Activated CD4-positive, alpha-beta T cell treated with anti-CD3 and anti-CD28 coated beads, Interleukin-2, amount 50 U/mL, for 1 hour (primary cell): Measurements from ENCODE around the gene PIGT.

Experiments
- DNase-seq: peaks from one replicate; pipeline ENCODE4 v3.0.0-alpha.2; 2020

Gene PIGT

DNA sequence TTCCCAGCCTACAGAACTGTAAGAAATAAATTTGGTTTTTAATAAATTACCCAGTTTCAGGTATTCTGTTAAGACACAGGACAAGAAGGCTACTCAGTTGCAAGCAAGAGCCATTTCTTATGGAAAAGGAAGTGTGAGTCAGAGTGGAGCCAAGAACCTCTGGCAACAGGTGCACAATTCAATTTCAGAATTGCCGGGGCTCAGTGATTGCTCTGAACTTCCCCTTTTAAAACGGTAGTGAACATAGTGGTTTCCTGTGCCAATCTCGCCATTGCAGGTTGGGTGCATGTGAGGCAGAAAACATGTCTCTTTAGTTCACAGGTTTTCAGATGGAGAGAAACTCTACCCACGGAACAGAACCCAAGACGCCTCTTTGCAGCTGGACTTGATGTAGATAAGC is 16.4 kb downstream of the PIGT start:
- no peak for DNase-seq

DNA sequence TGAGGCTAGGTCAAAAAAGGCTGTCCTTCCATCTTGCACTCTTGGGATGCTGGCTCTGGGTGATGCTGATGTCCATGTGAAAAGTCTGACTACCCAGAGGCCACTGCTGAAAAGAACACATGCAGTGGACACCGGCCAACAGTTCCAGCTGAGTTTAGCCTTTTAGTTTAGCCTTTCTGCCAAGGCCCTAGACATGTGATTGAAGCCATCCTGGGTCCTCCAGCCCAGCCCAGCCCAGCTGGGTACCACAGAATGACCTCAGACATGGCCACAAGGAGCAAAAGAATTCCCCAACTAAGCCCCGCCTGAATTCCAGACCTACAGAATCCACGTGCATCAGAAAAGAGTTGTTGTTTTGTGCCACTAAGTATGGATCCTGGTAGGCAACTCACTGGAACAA is 17.4 kb downstream of the PIGT start:
- no peak for DNase-seq

DNA sequence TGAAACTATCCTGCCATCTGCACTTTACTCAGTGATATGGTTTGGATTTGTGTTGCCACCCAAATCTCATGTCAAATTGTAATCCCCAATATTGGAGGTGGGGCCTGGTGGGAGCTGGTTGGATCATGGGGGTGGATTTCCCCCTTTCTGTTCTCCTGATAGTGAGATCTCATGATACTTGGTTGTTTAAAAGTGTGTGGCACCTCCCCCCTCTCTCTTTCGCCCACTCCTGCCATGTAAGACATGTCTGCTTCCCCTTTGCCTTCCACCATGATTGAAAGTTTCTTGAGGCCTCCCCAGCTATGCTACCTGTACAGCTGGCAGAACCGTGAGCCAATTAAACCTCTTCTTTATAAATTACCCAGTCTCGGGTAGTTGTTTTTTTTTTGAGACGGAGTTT is 18.0 kb downstream of the PIGT start:
- no peak for DNase-seq

DNA sequence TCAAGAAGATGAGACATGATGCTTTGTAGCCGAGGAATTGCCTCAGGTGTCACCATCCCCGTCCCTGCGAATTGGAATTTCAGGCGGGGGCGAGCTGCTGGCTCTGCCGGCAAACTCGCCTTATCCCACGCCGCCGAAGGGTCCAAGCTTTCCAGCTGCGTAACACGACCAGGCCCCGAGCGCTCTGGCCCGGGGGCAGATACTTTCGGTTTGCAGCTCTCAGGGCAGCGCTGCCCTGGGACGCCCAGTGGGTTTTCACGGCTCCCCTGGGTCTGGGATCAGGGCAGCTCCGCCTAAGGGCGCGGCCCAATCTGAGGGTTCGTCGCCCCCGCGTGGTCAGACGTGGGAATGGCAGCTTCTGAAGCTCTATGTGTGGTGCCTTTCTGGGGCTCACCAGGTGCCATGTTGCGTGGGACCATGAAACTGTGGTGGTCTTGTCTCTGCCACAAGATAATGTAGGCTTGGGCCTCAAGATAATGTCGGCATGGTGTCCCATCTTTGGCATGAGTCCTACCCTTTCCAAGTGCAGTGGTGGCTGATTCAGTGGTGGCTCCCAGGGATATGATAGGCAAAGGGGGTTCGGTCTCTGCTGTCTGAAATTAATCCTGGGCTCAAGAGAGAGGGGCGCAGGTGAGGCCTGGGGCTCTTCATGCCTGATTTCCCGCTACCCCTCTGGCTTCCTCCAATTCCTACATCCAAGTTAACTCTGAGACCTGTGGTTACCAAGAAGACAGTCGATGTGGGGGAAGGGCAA is 21.0 kb downstream of the PIGT start:
- DNase-seq: peak; percentile 87

DNA sequence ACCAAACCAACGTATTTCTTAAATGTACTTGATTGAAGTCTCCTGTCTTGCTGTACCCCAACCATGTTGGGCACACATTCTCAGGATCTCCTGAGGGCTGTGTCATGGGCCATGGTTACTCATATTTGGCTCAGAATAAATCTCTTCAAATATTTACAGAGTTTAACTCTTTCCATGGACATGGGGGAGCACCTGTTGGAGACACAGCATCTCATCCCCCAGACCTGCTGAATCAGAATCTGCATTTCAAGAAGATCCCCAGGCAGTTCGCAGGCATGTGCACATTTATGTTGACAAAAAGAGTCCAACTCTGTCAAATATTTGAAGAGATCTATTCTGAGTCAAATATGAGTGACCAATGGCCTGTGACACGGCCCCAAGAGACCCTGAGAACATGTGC is 24.5 kb downstream of the PIGT start:
- DNase-seq: no peak

DNA sequence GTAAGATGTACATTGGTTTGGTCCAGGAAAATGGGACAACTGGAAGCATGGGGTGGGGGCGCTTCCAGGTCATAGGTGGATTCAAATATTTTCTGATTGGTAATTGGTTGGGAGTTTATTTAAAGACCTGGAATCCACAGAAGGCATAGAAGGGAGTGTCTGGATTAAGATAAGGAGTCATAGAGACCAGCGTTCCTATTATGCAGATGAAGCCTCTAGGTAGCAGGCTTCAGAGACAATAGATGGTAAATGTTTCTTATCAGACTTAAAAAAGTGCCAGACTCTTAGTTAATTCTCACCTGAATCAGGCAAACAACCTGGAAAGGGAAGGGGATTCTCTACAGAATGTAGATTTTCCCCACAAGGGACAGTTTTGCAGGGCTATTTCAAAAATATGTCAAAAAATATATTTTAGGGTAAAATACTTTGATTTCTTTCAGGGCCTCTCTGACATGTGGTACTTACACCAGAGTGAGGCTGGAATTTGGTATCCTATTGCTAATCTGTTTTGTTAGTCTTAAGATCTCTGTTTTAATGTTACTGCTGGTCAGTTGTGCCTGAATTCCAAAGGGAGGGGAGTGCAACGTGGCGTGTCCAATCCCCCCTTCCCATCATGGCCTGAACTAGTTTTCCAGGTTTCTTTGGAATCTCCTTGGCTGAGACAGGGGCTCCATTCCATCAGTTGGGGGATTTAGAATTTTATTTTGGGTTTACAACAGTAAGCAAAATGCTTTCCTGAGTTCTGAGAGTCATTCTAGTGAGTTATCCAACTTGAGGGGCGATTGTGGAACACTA is 25.1 kb downstream of the PIGT start:
- no peak for DNase-seq

DNA sequence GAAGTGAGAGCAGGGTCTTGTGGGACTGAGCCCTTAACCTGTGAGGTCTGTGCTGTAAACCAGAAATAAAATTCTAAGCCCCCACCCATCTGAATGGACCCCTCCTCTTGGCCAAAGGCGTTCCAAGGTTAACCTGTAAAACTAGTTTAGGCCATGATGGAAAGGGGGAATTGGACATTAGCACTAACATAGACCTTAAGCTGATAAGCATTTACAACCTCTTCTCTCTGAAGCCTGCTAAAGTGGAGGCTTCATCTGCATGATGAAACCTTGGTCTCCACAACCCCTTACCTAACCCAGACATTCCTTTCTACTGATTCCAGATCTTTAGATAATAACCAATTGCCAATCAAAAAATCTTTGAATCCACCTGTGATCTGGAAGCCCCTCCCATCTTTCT is 25.8 kb downstream of the PIGT start:
- DNase-seq: no peak

DNA sequence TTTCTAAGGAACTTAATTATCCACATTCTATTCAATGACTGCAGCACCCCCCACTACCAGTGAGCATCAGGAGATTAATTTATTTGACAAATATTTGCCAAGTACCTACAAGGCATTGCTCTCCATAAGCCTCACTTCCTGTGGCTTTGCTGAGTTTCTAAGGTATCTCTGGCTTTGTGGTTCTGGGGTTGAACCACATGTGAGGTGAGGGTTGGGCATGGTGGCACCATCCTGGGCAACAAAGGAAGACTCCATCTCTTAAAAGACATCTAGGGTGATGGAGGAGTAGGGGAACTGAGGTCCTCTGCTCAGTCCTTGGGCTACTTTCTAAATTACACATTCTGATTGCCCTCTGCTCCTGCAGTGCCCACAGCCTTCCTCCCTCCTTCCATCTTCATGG is 28.1 kb downstream of the PIGT start:
- no peak for DNase-seq

DNA sequence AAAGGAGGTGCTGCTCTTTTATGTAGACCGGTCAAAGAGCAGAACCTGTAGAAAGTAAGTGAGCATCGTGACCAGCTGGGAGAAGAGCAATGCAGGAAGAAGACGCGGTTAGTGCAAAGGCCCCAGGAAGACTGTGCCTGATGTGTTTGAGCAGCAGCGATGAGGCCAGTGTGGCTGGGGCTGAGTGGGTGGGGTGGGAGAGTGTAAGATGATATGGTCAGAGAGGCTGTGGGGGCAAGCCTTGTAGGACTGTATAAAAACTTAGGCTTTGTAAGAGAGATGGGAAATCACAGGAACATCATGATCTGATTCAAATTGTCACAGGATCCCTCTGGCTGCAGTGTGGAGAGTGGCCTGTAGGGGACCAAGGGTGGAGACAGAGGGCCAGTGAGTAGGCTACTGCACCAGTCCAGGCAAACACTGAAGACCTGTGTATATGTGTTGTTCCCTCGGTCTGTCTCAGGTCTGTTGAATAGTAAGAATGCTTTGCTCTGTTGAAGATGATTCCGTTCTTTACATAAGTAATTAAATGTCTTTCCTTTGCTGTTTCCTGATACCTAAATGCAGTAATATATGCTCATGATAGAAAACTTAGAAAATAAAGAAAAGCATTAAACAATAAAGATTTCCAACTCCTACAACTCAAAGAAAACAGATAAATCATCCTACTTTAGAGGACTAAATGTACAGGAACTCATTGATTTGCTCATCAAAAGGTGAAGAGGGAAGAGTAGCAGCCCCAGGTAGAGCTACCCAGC is 30.0 kb downstream of the PIGT start:
- peak; percentile 30 for DNase-seq

DNA sequence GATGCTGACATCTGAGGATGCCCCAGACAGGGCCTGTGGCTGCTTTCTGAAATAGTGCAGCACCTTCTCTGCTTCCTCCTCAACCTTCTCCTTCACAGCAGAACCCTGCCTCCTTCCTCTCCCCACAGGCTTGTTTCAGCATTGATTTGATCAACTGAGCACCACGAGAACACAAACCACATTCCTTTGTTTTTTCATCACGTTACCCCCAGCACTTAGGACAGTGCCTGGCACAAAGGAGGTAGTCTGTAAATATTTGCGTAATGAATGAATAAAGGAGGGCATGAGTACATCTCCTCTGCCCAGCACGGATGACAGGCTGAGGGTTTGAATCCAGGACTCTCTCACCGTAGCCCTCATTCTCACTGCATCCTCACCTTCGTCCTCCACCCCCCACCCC is 32.3 kb downstream of the PIGT start:
- DNase-seq: no peak

DNA sequence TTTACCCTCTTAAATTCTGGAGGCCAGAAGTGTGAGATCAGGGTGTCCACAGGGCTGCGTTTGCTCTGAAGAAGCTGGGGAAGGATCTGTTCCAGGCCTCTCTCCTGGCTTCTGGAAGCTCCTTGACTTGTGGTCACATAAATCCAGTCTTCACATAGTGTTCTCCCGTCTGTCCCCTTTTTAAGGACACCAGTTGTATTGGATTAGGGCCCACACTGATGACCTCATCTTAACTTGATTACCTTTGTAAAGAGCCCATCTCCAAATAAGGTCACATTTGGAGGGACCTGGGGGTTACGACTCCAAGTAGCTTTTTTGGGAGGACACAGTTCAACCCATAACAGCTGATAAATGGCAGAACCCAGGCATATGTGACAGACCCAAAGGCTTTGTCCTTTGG is 33.6 kb downstream of the PIGT start:
- no peak for DNase-seq

DNA sequence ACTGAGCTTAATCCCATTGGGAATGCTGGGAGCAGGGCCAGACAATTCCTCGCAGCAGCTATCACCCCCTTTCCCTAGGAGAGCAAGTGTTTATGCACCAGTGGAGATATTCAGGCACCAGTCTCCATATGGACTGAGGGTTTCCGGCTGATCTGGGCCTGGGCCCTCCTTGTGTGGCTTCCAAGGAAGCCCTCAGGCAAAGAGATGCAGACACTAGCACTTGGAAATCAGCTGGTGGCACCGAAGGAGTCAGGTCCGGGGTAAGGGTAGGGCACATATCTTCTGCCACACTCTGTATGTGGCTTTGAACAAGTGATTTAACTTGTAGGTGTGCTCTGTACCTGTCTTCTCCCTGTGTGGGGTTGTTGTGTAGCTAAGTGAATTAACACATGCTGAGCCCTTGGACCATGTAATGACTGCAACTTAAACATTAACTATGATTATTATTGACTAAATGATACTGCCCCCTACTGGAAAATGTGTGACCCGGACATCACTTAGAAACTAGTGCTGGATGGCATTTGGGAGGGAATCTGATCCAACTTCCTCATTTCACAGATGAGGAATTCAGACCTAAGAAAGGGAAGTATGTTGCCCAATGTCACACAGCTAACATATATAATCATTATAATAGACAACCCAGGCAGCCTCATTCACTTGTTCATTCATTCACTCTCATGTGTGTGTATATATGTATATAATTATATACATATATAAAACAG is 34.3 kb downstream of the PIGT start:
- no peak for DNase-seq

DNA sequence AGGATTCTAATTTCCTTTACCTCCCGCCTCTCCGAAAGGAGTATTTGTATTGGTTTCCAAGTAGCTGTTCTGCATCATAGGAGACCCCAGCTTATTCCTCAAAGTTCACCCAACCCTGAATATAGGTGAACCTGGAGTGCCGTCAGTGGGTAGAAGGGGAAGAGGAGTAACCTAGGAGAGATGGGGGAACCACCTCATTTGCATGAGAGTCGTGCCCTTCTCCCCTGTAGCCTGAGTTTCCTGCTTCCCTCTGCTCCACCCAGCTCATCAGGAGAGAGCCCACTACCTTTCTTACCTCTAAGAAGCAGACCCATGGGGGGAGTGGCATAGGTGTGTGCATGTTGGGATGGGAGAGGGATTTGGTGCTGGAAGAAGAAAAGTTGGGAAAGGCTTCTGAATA is 36.3 kb downstream of the PIGT start:
- no peak for DNase-seq

DNA sequence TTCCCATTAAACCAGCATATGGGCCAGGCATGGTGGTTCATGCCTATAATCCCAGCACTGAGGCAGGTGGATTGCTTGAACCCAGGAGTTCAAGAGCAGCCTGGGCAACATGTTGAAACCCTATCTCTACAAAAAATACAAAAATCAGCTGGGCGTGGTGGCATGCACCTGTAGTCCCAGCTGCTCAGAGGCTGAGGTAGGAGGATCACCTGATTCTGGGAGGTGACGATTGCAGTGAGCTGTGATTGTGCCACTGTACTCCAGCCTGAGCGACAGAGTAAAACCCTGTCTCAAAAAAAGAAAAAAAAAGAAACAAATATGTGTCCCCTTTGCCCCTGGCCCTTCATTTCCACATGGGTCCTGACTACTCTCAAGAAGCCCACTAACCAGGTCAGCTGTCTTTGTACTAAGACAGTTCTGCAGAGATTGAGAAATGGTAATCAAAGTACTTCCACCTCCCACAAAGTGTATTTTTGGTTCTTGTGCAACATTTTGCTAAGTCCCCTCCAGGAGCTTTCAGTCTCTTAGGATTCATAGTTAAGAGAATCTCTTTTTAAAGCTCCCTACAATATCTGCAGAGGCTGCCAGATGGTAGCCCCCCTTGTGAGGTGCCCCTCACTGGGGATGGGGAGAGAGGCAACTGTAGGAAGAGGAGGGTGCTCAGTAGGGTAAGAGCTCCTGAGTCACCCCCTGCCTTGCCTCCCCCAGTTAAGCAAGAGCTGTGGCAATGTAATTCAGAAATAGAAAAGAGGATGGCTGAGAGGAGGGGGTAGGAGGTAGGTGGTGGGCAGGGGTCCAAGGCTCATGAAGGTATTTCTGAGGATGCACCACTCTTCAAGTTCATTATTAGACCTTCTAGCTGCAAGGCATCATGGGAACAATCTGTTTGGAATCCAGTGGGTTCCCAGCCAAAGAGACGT is 37.1 kb downstream of the PIGT start:
- DNase-seq: no peak

DNA sequence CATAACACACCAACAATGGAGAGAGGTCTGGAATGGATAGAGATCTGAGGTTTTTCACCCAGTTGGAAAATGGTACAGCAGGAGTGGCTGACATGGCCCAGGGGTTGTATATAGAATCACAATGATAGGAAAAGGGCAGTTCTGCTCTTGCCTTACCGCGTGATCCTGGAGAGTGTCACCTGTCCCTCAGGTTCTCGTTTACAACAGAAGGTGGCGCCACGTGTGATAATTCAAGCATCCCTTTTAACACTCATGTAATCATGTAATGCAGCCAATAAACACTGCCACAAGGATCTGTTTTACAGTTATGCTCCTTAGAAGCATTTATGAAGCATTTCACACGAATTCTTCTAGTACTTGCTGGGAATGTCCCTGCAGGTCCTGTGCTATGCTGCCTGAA is 40.7 kb downstream of the PIGT start:
- DNase-seq: no peak

DNA sequence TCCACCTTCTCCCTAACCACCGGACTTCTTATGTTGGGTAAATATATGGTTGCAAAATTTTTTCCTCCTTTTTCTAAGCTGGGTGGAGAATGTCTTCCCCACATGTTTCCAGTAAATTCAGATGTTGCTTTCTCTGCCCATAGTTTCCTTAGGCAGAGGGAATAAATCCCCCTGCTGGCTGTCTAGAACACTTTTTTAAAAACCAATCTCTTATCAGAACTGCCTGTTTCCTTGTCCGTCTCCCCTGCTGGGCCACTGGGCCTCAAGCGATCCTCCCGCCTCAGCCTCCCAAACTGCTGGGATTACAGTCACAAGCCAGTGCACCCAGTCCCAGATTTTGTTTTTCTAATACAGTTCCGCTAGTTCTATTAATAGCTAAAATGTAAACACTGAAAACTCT is 43.7 kb downstream of the PIGT start:
- no peak for DNase-seq

DNA sequence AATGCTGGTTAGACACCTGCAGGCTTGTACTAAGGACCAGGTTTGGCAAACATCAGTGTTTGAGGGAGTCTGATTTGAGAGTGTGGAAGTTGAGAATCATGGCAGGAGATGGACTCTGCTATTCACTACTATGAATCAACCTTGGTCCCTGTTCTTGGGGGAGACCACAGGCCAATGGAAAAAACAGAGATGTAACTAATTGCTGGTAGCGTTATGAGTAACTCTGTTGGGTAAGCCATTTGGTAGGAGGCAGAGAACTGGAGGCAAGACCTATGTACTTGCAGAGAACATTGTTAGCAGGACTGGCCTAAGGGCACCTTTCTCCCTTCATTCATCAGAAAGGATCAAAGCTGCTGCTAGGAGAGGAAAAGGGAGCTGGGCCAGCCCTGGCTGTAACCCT is 45.3 kb downstream of the PIGT start:
- DNase-seq: no peak

DNA sequence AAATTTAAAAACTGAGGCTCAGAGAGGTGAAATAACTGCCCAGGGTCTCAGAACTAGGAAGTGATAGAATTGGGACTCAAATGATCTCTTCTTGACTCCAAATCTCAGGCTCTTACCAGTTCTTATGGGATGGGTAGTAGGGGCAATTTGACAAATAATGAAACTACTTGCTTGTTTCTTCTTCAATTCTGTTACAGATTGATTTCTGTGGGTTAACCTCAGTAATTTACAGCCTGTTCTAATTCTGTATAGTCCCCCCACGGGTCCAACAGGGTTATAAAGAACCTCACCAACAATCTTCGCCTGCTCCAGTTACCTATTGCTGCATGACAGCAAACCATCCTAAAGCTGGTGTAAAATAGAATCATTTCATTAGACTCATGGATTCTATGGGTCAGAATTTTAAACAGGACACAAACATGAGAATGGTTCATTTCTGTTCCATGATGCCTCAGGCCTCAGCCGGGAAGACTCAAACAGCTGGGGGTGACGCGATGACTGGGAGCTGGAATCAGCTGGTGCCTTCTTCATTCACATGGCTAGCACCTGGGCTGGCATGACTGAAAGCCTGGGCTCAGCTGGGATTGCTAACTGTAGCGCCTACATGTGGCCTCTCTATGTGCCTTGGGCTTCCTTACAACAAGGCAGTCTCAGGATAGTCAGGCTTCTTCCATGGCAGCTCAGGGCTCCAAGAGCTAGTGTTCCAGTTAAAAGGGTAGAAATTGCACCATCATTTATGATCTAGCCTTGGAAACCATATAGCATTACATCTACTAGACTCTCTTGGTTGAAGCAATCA is 47.0 kb downstream of the PIGT start:
- no peak for DNase-seq

DNA sequence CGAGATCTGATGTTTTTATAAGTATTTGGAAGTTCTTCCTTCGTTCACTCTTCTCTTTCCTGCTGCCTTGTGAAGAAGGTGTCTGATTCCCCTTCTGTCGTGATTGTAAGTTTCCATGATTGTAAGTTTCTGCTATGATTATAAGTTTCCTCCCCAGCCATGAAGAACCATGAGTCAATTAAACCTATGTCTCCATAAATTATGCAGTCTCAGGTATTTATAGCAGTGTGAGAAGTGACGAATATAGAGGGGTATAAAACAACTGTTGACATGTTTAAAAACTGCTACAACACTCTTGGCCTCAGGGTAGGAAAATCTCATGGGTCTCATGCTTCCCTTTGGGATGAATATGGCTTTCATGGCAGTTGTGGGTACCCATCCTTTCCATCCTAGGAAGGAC is 47.8 kb downstream of the PIGT start:
- DNase-seq: no peak

DNA sequence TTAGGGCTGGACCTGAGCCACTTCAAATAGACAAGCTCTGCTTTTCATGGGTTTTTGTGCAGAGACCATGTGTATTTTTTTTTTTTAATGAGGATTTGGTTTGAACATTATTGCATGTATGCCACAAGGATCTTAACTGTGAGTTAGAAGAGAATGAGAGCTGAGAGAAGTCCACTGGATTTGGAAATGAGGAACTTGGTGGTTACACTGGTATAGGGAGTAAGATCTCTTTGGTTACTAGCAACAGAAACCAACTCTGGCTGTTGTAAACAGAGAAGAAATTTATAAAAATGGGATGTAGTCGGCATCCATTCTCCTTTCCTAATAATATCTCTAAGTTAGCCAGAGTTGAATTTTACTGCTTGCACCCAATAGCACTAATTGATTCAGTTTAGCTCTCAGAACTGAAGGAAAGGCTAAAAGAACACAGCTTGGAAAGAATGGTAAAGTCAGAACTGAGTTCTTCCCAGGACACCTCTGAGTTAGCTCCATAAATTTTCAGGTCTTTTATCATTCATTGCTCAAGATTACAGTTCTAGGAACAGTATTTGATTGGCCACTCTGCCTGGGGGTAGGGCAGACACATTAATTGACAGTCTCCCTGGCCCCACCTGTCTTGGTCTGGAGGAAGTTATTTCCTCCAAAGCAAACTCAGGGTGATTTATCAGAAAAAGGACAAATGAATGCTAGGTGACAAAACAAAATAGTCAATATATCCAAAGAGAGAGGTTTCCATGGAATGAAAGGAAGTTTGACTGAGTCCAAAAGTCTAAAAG is 49.7 kb downstream of the PIGT start:
- no peak for DNase-seq
